Natural killer cell (primary cell): ENCODE measurements around the gene PRKAA1. TPM values are rescaled to one million over a fixed set of nuclear protein-coding genes. Genes with fewer than 3 reads are reported as not detected.

Experiments
- ATAC-seq, 3 donors: fragments of 150-1000 bp in 2 of 3; fragments of 200-7000 bp in 1 of 3; cut with Tn5 transposase; 1 replicate in 1 of 3; 2 replicates in 2 of 3; pipeline ENCODE4 v1.10.0; 2021; ENCODE audit warnings: mild to moderate bottlenecking in 2 of 3, moderate library complexity in 2 of 3
- DNase-seq, 2 donors: peaks; one replicate each; pipeline versions ENCODE4 v3.0.0 to v3.0.0-alpha.2; 2013 to 2021; ENCODE audit warnings: mixed read lengths in 1 of 2
- H3K27ac ChIP-seq: one replicate; pipeline ENCODE4 v1.5.1; 2013; ENCODE audit warnings: mild to moderate bottlenecking, low read length
- H3K27me3 ChIP-seq: one replicate; pipeline ENCODE4 v1.6.1; 2013; ENCODE audit warnings: low read length; ENCODE audit not compliant: control insufficient read depth, insufficient read depth
- H3K36me3 ChIP-seq: one replicate; pipeline ENCODE4 v1.6.1; 2013; ENCODE audit warnings: low read length; ENCODE audit not compliant: control insufficient read depth, insufficient read depth
- H3K4me1 ChIP-seq: one replicate; pipeline ENCODE4 v1.6.1; 2013; ENCODE audit warnings: low read length; ENCODE audit not compliant: control insufficient read depth, insufficient read depth
- H3K4me3 ChIP-seq: one replicate; pipeline ENCODE4 v1.5.1; 2013; ENCODE audit warnings: low read length
- H3K9me3 ChIP-seq: one replicate; pipeline ENCODE4 v1.6.1; 2013; ENCODE audit warnings: low read length; ENCODE audit not compliant: control insufficient read depth, insufficient read depth
- H3K27ac Mint-ChIP-seq, 2 donors: one replicate each; pipeline ENCODE4 v1.8.0; 2022; ENCODE audit warnings: mild to moderate bottlenecking in 2 of 2, mixed read lengths in 2 of 2, moderate library complexity in 1 of 2
- H3K27me3 Mint-ChIP-seq, 2 donors: one replicate each; pipeline ENCODE4 v1.8.0; 2022; ENCODE audit warnings: low read depth in 2 of 2, mixed read lengths in 2 of 2
- H3K36me3 Mint-ChIP-seq: one replicate; pipeline ENCODE4 v1.8.0; 2022; ENCODE audit warnings: mixed read lengths
- H3K4me1 Mint-ChIP-seq, 2 donors: one replicate each; pipeline ENCODE4 v1.8.0; 2022; ENCODE audit warnings: mixed read lengths in 2 of 2
- H3K4me3 Mint-ChIP-seq: one replicate; pipeline ENCODE4 v1.8.0; 2022; ENCODE audit warnings: mild to moderate bottlenecking, moderate library complexity, mixed read lengths
- H3K9me3 Mint-ChIP-seq, 2 donors: one replicate each; pipeline ENCODE4 v1.8.0; 2022; ENCODE audit warnings: mixed read lengths in 2 of 2
- WGBS: methylation state at CpG from one replicate; pipeline ENCODE4 v1.1.7; 2013; ENCODE audit warnings: missing lambda C conversion rate; ENCODE audit not compliant: insufficient coverage; 5-methylcytosine and 5-hydroxymethylcytosine counted together
- intact Hi-C: fragments of 100-400 bp; cut with micrococcal nuclease; formaldehyde crosslinking; loops from one replicate; pipeline ENCODE4 v1.14.2; 2022
- total RNA-seq, 4 donors: library from RNA; stranded (reverse); fragments of 120-200 nt in 1 of 4; gene quantifications; one replicate each; pipeline versions ENCODE4 v1.2.3 to v1.2.4, GENCODE V29; 2013 to 2022
- TF ChIP-seq, protein P1 (sequence below): fragments of 200-600 bp; IDR thresholded peaks from one replicate; pipeline ENCODE4 v1.8.0; 2022; ENCODE audit warnings: antibody characterized with exemption

Gene PRKAA1
- total RNA-seq, 3 donors from 2014 or later (not counting 1 experiment from before 2014, with no cell fraction given): 120 to 165 (median 122) TPM

DNA sequence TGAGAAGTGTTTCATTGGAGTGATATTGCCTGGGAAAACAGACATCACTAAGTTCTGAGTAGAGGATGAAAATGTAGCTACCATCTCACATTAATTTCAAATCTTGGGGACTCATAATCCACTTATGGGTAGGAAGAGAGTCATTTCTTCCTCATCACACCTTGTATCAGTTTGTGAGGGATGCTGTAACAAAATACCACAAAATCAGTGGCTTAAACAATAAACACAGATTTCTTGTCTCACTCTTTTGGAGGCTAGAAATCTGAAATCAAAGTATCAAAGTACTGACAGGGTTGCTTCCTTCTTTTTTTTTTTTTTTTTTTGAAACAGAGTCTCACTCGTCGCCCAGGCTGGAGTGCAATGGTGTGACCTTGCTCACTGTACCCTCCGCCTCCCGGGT is 46.4 kb upstream of the PRKAA1 start:
- Histone ChIP-seq H3K9me3 (no peaks in the 10 kb centered on the region), H3K4me3 (no peak overlapping the region), H3K27ac (no peak overlapping the region), H3K36me3 (no peaks in the 10 kb centered on the region), H3K4me1 (no peaks in the 10 kb centered on the region), H3K27me3 (no peaks in the 10 kb centered on the region)
- H3K27ac Mint-ChIP-seq: no peak overlapping the region
- WGBS: 95% methylated on average over 4 of the region's 4 CpGs
- intact Hi-C loops: no loop called here
- H3K9me3 Mint-ChIP-seq: no peaks in the 10 kb centered on the region
- peaks cover 7% of the 10 kb centered on the region for H3K36me3 Mint-ChIP-seq
- peaks cover 0 to 6% of the 10 kb centered on the region in 2 donors for H3K27me3 Mint-ChIP-seq
- DNase-seq (no peak), ATAC-seq (no peak)
- peaks cover 20 to 26% of the 10 kb centered on the region in 2 donors for H3K4me1 Mint-ChIP-seq
- TF ChIP-seq, protein P1, sequence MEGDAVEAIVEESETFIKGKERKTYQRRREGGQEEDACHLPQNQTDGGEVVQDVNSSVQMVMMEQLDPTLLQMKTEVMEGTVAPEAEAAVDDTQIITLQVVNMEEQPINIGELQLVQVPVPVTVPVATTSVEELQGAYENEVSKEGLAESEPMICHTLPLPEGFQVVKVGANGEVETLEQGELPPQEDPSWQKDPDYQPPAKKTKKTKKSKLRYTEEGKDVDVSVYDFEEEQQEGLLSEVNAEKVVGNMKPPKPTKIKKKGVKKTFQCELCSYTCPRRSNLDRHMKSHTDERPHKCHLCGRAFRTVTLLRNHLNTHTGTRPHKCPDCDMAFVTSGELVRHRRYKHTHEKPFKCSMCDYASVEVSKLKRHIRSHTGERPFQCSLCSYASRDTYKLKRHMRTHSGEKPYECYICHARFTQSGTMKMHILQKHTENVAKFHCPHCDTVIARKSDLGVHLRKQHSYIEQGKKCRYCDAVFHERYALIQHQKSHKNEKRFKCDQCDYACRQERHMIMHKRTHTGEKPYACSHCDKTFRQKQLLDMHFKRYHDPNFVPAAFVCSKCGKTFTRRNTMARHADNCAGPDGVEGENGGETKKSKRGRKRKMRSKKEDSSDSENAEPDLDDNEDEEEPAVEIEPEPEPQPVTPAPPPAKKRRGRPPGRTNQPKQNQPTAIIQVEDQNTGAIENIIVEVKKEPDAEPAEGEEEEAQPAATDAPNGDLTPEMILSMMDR: no peak
- no peak overlapping the region for H3K4me3 Mint-ChIP-seq

- peak overlapping the region; percentile 100 for H3K4me3 Mint-ChIP-seq
- no peaks in the 10 kb centered on the region for H3K27me3 ChIP-seq
- peaks cover 20 to 26% of the 10 kb centered on the region in 2 donors for H3K4me1 Mint-ChIP-seq
- no peak for DNase-seq
- intact Hi-C loops: no loop called here
- H3K4me3 ChIP-seq: no peak overlapping the region
- 85% methylated on average over 2 of the region's 2 CpGs for WGBS
- H3K36me3 Mint-ChIP-seq: peaks cover 7% of the 10 kb centered on the region
- H3K27me3 Mint-ChIP-seq: peaks cover 0 to 6% of the 10 kb centered on the region in 2 donors
- H3K9me3 ChIP-seq: no peaks in the 10 kb centered on the region
- H3K4me1 ChIP-seq: no peaks in the 10 kb centered on the region
- H3K36me3 ChIP-seq: no peaks in the 10 kb centered on the region
- H3K27ac Mint-ChIP-seq: peak overlapping the region in 1 of 2 donors; percentile 98
- TF ChIP-seq, protein P1: no peak
- H3K27ac ChIP-seq: no peak overlapping the region
- H3K9me3 Mint-ChIP-seq: no peaks in the 10 kb centered on the region
- ATAC-seq: no peak
Observed at GRCh38 chr5:40842351-40842750, 44.2 kb upstream of the PRKAA1 start.

GRCh38 chr5:40841068-40841805 is 43.1 kb upstream of the PRKAA1 start, which contains the start of gene CARD6:
Gene CARD6 (plus strand): TSS chr5:40841367. CDS start chr5:40841383, 16 bp downstream.
- Mint-ChIP-seq H3K27me3 (peaks cover 0 to 6% of the 10 kb centered on the region in 2 donors), H3K4me3 (peak within 1 kb of the TSS; percentile 100), H3K4me1 (peaks cover 28 to 31% of the 10 kb centered on the region in 2 donors), H3K36me3 (peaks cover 7% of the 10 kb centered on the region), H3K9me3 (no peaks in the 10 kb centered on the region), H3K27ac (peak within 1 kb of the TSS; percentile 91 to 98)
- H3K27me3 ChIP-seq: no peaks in the 10 kb centered on the region
- H3K4me1 ChIP-seq: no peaks in the 10 kb centered on the region
- WGBS: 24% methylated on average over 8 of the region's 9 CpGs
- TF ChIP-seq, protein P1: no peak
- H3K4me3 ChIP-seq: peak within 1 kb of the TSS; percentile 38
- H3K36me3 ChIP-seq: no peaks in the 10 kb centered on the region
- intact Hi-C loops: no loop called here
- H3K9me3 ChIP-seq: no peaks in the 10 kb centered on the region
- peak; percentile 24 to 65 (median 57) for ATAC-seq
- peak in 1 of 2 donors; percentile 38 for DNase-seq
- peak within 1 kb of the TSS; percentile 43 for H3K27ac ChIP-seq
